BJ (cell line): ENCODE results near the gene H2BK1. TPM values are rescaled to one million over a fixed set of nuclear protein-coding genes. Genes with fewer than 3 reads are reported as not detected.

ENCODE experiments used
- CTCF ChIA-PET: fragments of 350-600 bp; formaldehyde crosslinking; extraction: SDS; loops from one replicate; lab custom pipeline; 2021; ENCODE audit warnings: antibody characterized with exemption, inconsistent platforms; lab: Yijun Ruan, JAX
- POLR2A ChIA-PET: fragments of 300-600 bp; sonication (Branson Sonifier 250); formaldehyde crosslinking; extraction: SDS; loops from one replicate; lab custom pipeline; 2021; ENCODE audit warnings: antibody characterized with exemption; lab: Charles Lee
- DNase-seq: peaks from one replicate; pipeline ENCODE4 v3.0.0-alpha.2; 2011; ENCODE audit warnings: low read depth
- H3K27me3 ChIP-seq: 2 replicates; pipeline ENCODE4 v1.6.0; 2011; ENCODE audit warnings: low read length; ENCODE audit not compliant: control insufficient read depth, insufficient read depth
- H3K36me3 ChIP-seq: 2 replicates; pipeline ENCODE4 v1.5.1; 2011; ENCODE audit warnings: low read length; ENCODE audit not compliant: control insufficient read depth, insufficient read depth
- H3K4me3 ChIP-seq: 2 replicates; pipeline ENCODE4 v1.5.1; 2011; ENCODE audit warnings: low read depth, mild to moderate bottlenecking, control low read depth, low read length
- CTCF ChIP-seq: IDR thresholded peaks from 2 replicates; pipeline ENCODE4 v1.5.1; 2011; ENCODE audit warnings: low read depth, mild to moderate bottlenecking, control low read depth, inconsistent platforms, low read length, moderate library complexity; ENCODE audit not compliant: insufficient read depth
- polyA plus RNA-seq: library from polyadenylated mRNA; depleted of rRNA; stranded (reverse); fragments of >200 nt; gene quantifications from 2 replicates; pipeline ENCODE4 v1.2.3, GENCODE V29; 2011

H2BK1 gene
- polyA plus RNA-seq, 1 experiment, result not detected

DNA sequence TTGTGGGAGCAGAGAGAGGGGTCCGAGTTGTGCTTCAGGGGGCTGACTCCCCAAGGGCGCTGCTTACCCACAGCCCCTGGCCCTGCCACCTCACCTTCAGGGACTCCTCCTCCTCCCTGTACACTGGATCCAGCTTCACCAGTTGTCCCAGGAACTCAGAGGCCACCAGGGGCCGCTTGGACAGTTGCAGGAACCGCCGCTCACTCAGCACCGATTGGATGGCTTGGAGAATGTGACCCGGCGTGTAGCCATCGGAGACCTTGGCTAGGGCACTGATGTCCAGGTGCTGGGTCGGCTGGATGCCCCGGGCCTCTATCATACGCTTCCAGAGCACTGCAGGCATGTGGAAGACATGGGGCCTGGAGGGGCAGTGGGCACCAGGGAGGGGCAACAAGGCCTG, 18.7 kb downstream of the H2BK1 start:
- DNase-seq, result no peak
- ChIA-PET POLR2A (no interaction called here), CTCF (interaction anchor here (1.3 kb wide), 1 partner anchor 67 kb away, joined by 3 read pairs; no protein-coding TSS in a partner anchor)
- H3K27me3 ChIP-seq, result peaks cover 33% of the 10 kb centered on the region
- no peak overlapping the region for H3K4me3 ChIP-seq
- no peak for TF ChIP-seq CTCF
- H3K36me3 ChIP-seq, result no peaks in the 10 kb centered on the region

DNA sequence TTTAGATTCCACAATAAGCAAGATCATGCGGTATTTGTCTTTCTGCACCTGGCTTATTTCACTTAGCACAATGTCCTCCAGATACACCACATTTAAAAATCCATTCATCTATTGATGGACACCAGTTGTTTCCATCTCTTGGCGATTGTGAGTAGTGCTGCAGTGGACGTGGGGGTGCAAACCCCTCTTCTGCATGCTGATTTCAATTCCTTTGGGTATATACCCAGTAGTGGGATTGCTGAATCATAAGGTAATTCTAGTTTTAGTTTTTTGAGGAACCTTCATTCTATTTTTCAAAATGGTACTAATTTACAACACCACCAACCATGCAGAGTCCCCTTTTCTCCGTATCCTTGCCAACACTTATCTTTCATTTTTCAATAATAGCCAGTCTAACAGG, 21.2 kb downstream of the H2BK1 start:
- no peaks in the 10 kb centered on the region for H3K36me3 ChIP-seq
- H3K27me3 ChIP-seq, result peaks cover 18% of the 10 kb centered on the region
- H3K4me3 ChIP-seq, result no peak overlapping the region
- POLR2A ChIA-PET, result no interaction called here
- TF ChIP-seq CTCF, result no peak
- no peak for DNase-seq
- CTCF ChIA-PET, result no interaction called here

DNA sequence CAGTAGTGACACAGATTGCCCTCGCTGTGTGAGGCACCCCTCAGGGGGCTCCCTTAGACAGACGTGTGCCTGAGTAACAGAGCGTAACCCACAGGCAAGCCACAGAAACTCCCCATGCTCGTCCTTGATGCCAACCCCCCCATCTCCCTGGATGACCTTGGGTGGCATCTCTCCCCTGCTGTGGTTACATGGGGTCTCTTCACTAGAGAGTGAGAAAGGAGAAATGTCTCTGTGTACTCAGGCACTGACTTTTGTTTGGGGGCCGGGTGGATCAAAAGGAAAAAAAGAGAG, 22.1 kb downstream of the H2BK1 start:
- DNase-seq, result no peak
- no peak for TF ChIP-seq CTCF
- POLR2A ChIA-PET, result no interaction called here
- Histone ChIP-seq H3K4me3 (no peak overlapping the region), H3K36me3 (no peaks in the 10 kb centered on the region), H3K27me3 (peaks cover 16% of the 10 kb centered on the region)
- CTCF ChIA-PET, result interaction anchor here (1.4 kb wide), 1 partner anchor 18 kb away, joined by 4 read pairs; no protein-coding TSS in a partner anchor

DNA sequence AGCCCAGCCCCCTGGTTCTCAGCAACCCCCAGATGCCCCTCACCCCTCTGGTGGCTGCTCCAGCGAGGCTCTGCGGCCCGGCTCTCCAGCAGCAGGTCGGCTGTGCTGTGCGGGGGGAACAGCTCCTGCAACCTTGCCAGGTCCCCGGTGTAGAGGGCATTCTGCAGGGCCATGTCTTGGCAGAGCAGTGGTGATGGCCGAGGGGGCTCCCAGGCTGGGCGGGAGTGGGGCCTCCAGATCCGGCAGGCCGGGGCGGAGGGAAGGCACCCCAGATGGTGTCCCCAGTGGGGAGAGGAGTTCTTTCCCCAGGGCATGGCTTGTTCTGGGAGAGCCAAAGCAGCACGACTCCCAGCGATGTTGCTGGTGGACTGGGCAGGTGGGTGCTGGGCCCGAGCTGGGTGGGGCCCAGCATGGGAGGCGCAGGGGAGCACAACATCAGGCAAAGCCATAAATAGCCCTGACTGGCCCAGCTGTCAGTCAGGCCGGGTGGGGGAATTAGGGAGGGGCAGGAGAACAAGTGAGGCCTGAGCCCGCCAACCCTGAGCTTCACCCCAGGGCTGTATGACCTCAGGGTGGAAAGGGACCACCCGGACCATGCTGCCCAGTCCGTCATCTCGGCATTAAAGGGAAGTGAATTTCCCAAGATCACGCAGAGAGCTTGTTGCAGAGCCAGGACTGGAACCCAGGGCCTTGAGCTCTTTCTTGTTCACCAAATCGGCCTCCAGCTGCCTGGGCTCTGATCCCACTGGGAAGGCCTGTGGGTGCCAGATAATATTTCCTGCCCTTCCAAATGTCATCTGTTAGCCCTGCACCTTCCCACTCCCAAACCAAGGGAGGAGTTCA, 22.7 kb downstream of the H2BK1 start:
- H3K4me3 ChIP-seq, result no peak overlapping the region
- no peak for TF ChIP-seq CTCF
- H3K27me3 ChIP-seq, result peaks cover 18% of the 10 kb centered on the region
- H3K36me3 ChIP-seq, result no peaks in the 10 kb centered on the region
- CTCF ChIA-PET, result interaction anchor here (1.4 kb wide), 1 partner anchor 18 kb away, joined by 4 read pairs; no protein-coding TSS in a partner anchor
- DNase-seq, result no peak
- POLR2A ChIA-PET, result no interaction called here

DNA sequence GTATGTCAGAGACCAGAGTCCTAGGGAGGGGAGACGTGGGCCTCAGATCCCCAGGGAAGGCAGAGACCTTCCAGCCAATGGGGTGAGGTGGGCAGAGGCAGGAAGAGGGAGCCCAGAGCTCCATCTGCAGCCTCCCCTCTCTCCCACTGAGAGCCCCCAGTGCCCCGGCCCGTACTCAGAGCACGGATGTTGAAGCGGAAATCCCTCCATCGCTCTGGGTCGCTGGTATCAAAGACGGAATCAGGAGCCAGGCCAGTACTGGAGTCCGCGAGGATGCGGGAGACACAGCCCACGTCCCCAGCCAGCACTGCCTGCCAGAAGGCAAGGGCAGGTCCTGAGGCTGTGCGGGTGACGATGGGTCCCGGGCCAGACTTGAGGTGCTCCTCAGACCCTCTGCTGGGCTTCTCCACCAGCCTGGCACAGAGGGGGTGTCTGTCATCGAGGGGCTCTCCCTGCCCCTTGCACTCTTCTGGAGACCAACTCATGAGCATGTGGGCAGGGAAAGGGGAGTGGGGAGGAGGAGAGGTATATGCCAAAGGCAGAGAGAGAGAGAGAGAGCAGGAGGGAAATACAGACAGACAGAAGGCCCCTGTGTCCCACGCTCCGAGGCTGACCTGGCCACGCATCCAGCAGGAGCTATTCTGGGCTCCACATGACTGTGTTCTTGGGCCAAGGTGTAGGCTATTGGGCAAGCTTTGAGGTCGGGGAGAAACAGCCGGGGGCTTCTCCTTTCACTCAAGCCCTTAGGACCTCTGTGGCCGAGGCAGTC, 23.5 kb downstream of the H2BK1 start, which contains the start of gene ASB10:
ASB10 (minus strand) TSS at position 611 of the 769 bp plus-strand sequence; CDS start at position 491, 120 bp downstream.
- DNase-seq, result no peak
- POLR2A ChIA-PET, result no interaction called here
- Histone ChIP-seq H3K36me3 (no peaks in the 10 kb centered on the region), H3K27me3 (peaks cover 20% of the 10 kb centered on the region), H3K4me3 (no peak within 1 kb of the TSS)
- CTCF ChIA-PET, result interaction anchor here (1.4 kb wide), 1 partner anchor 17 kb away, joined by 4 read pairs; no protein-coding TSS in a partner anchor
- no peak for TF ChIP-seq CTCF
